GM21529 (cell line): ENCODE results near the gene ADM5.

ENCODE experiments used
- ATAC-seq: cut with Tn5 transposase; IDR thresholded peaks from one replicate; pipeline ENCODE4 v1.9.1; 2021; ENCODE audit not compliant: unreplicated experiment

The ADM5 gene

DNA sequence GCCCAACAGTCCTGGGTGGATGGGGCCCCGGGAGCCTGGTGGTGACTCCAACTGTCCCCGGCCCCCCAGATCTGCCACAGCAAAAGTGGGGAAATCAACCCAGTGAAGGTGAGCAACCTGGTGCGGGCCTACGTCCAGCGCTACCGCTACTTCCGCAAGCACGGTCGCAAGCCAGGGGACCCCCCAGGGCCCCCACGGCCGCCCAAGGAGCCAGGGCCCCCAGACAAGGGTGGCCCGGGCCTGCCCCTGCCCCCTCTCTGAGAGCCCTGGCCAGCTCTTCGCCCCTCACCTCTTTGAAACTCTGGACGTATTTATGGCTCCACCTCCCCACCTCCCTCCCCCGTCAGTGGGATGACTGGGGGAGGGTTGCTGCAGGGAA is 31.3 kb upstream of the ADM5 start:
- ATAC-seq, result no peak

DNA sequence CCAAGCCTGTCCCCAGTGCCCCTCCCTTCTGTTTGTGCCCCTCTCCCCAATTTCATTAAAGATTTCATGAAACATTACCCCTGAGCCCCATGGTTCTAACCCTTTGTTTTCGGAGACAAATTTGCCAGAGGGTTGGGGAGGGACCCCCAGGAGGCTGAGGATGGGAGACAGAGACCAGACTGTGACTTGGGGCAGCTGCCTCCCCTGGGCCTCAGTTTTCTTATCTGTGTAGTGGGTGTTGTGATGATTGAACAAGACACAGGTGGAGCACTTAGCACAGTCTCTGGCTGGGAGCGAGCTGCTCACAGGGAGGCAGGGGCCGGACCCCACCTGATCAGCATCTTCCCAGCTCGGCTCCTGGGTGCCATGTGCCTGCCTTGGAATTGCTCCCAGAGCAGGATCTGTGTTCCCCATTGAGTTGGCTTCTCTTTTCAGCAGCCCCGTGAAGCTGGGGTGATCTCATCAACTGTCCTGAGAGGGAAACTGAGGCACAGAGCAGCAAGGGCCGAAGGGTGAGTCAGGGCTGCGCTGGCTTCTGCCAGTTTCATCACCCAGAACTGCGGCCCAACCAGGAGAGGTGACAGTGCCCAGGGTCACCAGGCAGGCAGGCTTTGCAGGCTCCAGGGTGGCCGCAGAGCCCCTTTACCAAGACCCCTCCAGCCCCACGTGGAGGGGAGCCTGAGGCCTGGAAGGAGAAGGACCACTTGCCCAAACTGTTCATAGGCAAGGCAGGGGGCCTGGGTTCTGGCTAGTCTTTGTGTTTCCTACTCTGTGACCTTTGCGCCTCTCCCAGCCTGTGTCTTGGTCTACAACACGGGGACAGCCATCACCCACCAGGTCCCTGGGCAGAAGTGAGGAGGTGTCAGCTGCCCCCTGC is 30.6 kb upstream of the ADM5 start:
- ATAC-seq, result no peak

GRCh38 chr19:49660338-49660961 is 28.9 kb upstream of the ADM5 start:
- ATAC-seq, result no peak

GRCh38 chr19:49662011-49662410 is 27.4 kb upstream of the ADM5 start:
- ATAC-seq, result no peak

- no peak for ATAC-seq
These were observed 26.2 kb upstream of the ADM5 start for GRCh38 chr19:49663224-49663623.

GRCh38 chr19:49664171-49665035 is 25.0 kb upstream of the ADM5 start:
- peak; percentile 44 for ATAC-seq

DNA sequence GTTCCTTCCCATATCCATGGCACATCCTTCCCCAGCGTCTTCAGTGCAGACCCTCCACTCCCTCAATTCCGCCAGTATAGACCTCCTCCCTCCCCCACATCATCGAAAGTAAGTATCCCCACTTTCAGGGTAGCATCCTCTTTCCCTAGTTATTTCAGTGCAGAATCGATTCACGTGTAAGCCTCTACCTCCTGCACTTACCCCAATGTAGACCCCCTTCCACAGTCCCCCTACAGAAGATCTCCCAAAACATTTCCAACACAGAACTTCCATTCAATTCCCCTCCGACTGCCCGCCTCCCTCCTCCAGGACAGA is 24.4 kb upstream of the ADM5 start:
- ATAC-seq, result no peak

- ATAC-seq, result peak; percentile 72
These were observed 23.9 kb upstream of the ADM5 start, which contains the start of the genes BCL2L12 and IRF3 for GRCh38 chr19:49665351-49666119. BCL2L12 (plus strand) TSS chr19:49665933; CDS start chr19:49666693, 760 bp downstream. IRF3 (minus strand) TSS chr19:49665857; CDS start chr19:49664838, 1,019 bp downstream.

GRCh38 chr19:49666120-49666444 is 23.3 kb upstream of the ADM5 start:
- peak; percentile 12 for ATAC-seq

DNA sequence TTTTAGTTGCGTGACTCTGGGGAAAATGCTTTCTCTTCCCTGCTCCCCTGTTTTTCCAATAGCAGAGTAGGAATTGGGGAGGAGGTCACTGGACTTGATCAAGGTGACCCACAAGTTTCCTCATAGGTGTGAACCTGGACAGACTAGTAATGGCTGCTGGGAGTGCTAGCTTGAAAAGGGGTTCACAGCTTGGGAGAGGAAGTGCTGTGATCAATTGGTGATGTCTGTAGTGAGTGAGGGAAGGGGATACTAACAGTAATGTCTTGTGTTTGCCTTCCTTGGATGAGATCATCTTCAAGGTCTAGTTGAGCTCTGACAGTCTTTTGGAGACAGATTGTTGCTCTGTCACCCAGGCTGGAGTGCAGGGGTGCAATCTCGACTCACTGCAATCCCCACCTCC is 21.9 kb upstream of the ADM5 start:
- no peak for ATAC-seq

GRCh38 chr19:49669516-49669915 is 19.9 kb upstream of the ADM5 start:
- ATAC-seq, result no peak

- no peak for ATAC-seq
These were observed 17.1 kb upstream of the ADM5 start for GRCh38 chr19:49672131-49672919.

- no peak for ATAC-seq
These were observed 13.1 kb upstream of the ADM5 start for GRCh38 chr19:49676136-49676783.

DNA sequence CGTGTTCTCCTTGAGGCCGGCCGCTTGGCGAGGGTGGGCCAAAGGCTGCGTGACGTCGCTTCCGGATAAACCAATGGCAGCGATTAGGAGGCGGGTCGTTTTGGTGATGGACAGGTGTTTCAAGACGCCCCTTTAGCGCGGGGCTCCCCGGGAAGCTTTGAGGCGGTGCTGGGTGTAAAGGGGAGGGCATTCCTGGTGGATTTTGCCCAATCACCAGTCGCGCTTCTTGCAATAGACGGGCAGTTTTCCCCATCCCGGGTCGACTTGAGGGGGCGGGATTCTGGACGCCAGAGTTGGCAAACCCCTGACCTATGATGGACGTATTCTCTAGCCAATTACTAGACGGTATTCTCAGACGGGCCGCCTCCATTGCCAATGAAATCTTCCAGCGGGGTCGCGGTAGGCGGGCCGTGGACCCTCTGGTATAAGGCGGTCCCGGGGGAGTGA is 12.6 kb upstream of the ADM5 start:
- ATAC-seq, result peak; percentile 63

DNA sequence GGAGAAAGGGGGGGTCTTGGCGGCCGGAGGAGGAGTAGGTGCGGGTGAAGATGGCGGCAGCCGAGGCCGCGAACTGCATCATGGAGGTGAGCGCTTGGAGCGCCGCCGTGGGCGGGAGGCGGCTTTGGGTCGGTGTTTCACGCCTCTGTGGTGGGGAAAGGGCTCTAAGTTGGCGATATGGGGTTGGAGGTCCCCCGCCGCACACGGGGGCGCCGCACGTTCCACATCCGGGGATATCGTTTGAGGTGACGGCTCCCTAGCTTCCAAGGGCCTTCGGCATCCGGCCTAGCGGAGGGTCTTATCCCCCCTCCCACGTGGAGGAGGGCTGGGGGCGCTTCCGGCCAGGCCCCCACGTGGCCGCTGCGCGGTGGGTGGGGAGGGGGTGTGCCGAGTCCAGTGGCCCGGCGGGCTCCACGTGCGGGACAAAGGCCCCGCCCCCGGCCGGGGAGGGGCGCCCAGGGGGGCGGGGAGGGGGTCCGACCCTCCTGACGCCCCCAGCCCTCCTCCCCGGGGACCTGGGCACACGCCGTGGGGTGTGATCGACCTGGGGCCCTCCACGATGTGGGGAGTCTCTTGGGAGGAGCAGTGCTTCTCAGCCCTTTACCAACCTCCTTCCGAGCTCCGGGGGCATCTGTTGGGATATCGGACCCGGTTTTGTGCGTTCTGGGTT is 12.0 kb upstream of the ADM5 start, which contains the start of gene PRMT1:
PRMT1 (plus strand) TSS at position 41 of the 670 bp plus-strand sequence; CDS start at position 51, 10 bp downstream.
- ATAC-seq, result no peak

DNA sequence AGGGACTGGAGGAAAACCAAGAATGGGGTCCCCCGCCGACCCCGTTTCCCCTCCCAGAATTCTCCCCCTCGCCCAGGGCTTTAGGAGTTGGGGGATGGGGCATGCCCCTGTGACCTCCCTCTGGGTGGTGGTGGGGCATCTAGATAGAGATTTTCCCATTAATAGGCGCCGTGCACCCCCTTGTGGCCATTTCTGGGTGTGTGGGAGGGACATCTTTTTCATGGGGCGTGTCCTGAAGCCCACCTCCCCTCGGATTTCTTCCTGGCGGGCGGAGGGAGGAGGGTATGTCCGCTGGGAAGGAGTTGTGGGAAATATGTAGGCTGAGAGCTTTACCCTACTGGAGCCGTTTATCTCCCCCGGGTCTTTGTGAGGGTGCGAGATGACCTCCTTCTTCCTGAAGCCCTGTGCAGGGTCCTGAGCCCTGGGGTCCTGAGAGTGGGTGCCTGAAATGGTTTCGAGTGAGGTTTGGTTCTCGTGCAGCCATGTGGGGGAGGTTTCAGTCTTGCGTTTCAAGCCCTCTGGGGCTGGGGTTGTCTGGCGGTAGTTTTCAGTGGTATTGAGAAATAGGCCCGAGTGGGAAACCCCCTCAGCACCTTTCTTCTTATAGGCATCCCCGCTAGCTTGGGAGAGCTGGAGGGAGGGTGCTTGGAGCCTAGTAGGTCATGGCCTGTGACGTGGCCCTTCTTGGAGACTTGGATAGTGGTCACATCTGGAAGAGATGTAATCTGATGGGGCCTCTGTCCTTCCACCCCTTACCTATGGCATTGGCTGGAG is 11.3 kb upstream of the ADM5 start:
- no peak for ATAC-seq

DNA sequence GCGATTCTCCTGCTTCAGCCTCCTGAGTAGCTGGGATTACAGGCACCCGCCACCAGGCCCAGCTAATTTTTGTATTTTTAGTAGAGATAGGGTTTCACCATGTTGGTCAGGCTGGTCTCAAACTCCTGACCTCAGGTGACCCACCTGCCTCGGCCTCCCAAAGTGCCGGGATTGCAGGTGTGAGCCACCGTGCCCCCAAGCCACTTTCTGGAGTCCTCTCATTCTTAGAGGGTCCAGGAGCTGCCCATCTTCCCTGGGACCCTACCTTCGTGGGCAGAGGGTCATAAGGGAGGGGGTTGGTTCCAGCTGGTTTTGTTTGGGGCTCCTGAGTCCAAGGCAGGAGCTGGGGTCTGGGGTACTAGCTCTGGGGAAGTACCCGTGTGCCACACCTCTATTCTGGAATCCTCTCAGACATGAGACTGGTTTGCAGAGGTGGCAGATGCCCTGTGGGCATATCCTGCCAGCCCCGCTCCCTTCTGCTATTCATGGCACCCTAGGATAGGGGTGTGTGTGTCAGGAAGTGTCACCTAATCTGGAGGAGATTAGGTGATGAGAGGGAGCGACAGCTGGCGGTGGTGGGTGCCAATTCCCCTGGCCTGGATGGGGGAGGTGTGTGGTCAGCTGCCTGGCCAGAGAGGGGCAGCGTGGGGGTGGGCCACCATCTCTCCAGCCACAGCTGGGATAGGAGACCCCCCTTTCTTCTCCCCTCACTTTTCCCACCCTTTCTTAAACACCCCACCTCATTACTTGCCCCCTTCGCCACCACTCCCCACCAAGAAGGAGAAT is 10.2 kb upstream of the ADM5 start:
- no peak for ATAC-seq
